Stomach (tissue), 4 donors: ENCODE data around the gene SSTR3.

ENCODE experiments used
- EP300 ChIP-seq: sonication (generic); formaldehyde crosslinking; IDR thresholded peaks from one replicate; pipeline ENCODE4 v1.6.1; 2017; ENCODE audit warnings: antibody characterized with exemption
- POLR2AphosphoS5 ChIP-seq, 3 donors: sonication (generic); formaldehyde crosslinking; IDR thresholded peaks; one replicate each; pipeline ENCODE4 v1.6.1; 2016; ENCODE audit warnings: antibody characterized with exemption in 3 of 3
- TF ChIP-seq, protein P1 (sequence below), 7 experiments: fragments of 450-650 bp in 4 of 7; fragments of 200-600 bp in 3 of 7; sonication (generic) in 3 of 7; IDR thresholded peaks; one replicate each; pipeline ENCODE4 v1.5.1; 2016 to 2019; ENCODE audit warnings: antibody characterized with exemption in 7 of 7, control low read depth in 2 of 7, mild to moderate bottlenecking in 1 of 7

DNA sequence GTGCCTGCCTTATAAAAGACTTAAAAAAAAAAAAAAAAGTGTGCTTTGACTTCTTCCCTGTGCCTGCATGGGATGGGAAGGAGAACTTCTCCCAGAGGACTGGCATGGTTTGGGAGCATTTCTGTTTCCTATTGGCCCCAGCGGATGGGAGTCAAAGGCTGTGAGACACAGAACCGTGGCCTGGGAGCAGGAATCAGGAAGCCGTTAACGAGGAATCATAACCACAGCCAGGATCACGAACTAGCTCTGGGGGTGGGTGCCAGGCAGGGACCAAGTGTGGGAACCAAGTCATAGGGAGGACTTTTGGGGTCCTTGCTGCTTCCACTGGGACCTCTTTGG lies 24.8 kb downstream of the SSTR3 start:
- TF ChIP-seq POLR2AphosphoS5 (IDR thresholded peaks at IDR 0.05) (no peak), EP300 (no peak)
- TF ChIP-seq, protein P1, sequence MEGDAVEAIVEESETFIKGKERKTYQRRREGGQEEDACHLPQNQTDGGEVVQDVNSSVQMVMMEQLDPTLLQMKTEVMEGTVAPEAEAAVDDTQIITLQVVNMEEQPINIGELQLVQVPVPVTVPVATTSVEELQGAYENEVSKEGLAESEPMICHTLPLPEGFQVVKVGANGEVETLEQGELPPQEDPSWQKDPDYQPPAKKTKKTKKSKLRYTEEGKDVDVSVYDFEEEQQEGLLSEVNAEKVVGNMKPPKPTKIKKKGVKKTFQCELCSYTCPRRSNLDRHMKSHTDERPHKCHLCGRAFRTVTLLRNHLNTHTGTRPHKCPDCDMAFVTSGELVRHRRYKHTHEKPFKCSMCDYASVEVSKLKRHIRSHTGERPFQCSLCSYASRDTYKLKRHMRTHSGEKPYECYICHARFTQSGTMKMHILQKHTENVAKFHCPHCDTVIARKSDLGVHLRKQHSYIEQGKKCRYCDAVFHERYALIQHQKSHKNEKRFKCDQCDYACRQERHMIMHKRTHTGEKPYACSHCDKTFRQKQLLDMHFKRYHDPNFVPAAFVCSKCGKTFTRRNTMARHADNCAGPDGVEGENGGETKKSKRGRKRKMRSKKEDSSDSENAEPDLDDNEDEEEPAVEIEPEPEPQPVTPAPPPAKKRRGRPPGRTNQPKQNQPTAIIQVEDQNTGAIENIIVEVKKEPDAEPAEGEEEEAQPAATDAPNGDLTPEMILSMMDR (IDR thresholded peaks at IDR 0.05): no peak
